ACC112 (cell line): ENCODE measurements around the gene DLX1.
"Not testable (repeated sequence)": the region's sequence is repeated elsewhere in the genome, so short reads cannot be mapped to it uniquely, and the experiment has no call there.

Source experiments
- H2AFZ ChIP-seq: fragments of 200-600 bp; sonication (generic); one replicate; pipeline ENCODE4 v1.6.0; 2017; ENCODE audit warnings: antibody characterized with exemption, low read length; ENCODE audit not compliant: unreplicated experiment
- H3K27ac ChIP-seq: fragments of 200-600 bp; sonication (generic); 2 replicates; pipeline ENCODE4 v1.5.1; 2014; ENCODE audit warnings: low read depth, mild to moderate bottlenecking, antibody characterized with exemption, low read length, moderate library complexity
- H3K27me3 ChIP-seq: fragments of 200-600 bp; sonication (generic); 2 replicates; pipeline ENCODE4 v1.6.1; 2014; ENCODE audit warnings: mild to moderate bottlenecking, antibody characterized with exemption, low read length, moderate library complexity, mixed read lengths; ENCODE audit not compliant: insufficient read depth
- H3K36me3 ChIP-seq: fragments of 200-600 bp; sonication (generic); 2 replicates; pipeline ENCODE4 v1.6.1; 2016; ENCODE audit warnings: mild to moderate bottlenecking, antibody characterized with exemption, low read length, moderate library complexity, mixed read lengths; ENCODE audit not compliant: insufficient read depth
- H3K4me1 ChIP-seq: fragments of 200-600 bp; sonication (generic); one replicate; pipeline ENCODE4 v1.6.1; 2016; ENCODE audit warnings: low read length, mixed read lengths; ENCODE audit not compliant: insufficient read depth, unreplicated experiment, control insufficient read depth
- H3K4me3 ChIP-seq: fragments of 200-600 bp; sonication (generic); 2 replicates; pipeline ENCODE4 v1.5.1; 2014; ENCODE audit warnings: mild to moderate bottlenecking, low read depth, low read length
- H3K79me2 ChIP-seq: fragments of 200-600 bp; sonication (generic); one replicate; pipeline ENCODE4 v1.6.0; 2016; ENCODE audit warnings: low read length; ENCODE audit not compliant: control insufficient read depth, unreplicated experiment, insufficient read depth

Gene DLX1

DNA sequence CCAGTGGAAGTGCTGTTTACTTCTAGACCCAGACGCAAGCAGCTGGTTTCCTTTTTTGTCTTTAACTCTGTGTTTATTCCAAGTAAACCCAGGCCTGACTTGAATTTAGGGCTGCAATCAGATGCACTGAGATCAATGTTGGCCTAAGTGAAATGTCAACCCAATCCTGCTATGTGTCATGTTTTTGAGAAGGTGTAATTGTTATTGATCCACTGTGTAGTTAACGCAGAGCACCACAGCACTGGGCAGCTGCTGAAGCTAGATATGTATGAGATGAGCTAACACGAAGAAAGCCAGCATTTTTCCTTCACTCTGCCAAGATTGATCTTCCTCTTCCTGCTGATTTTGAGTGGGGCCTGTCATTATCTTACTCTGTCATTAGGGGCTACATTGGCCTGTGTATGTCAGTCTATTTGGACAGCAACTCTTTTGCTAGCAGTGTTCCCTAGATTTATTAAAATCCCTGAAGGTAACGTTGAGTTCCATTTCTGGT lies 18.9 kb upstream of the DLX1 start:
- H3K27ac ChIP-seq, result no peak overlapping the region

DNA sequence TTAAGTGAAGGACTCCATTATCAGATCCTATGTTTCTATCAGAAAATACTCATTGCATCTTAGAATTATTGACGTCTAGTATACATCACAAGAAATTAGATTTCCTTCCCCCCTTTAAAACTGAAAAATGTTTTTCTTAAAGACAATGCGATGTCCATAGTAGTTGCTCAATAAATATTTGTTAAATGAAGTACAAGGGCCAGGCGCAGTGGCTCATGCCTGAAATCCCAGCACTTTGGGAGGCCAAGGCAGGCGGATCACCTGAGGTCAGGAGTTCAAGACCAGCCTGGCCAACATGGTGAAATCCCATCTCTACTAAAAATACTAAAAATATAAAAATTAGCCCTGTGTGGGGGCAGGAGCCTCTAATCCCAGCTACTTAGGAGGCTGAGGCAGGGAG lies 17.4 kb upstream of the DLX1 start:
- H3K79me2 ChIP-seq, H3K27ac ChIP-seq, H3K27me3 ChIP-seq, H3K36me3 ChIP-seq, H3K4me1 ChIP-seq, H3K4me3 ChIP-seq, H2AFZ ChIP-seq: not testable (repeated sequence)

More for the DNA sequence above, 18.9 kb upstream of the DLX1 start:
- Histone ChIP-seq H2AFZ (no peak overlapping the region), H3K36me3 (no peaks in the 10 kb centered on the region), H3K27me3 (no peaks in the 10 kb centered on the region), H3K4me3 (no peak overlapping the region), H3K4me1 (peaks cover 5% of the 10 kb centered on the region), H3K79me2 (no peaks in the 10 kb centered on the region)

DNA sequence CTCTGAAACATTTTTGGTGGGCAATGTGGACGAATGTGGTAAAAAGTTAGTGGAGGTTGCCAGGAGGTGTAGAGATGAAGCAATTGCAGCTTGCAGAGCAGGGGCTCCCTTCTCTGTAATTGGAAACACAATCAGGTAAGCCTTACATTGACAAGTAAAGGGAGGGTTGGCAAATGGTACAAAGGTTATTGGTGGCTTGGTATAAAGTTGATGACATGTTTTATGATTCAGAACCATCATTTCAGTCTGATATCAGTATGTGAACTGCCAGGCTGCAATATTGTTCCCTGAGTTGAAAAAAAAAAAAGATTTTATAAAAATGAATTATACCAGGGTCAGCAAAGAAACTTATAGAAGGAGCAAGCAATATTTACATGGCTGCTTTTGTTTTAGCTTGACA lies 14.4 kb upstream of the DLX1 start:
- no peak overlapping the region for H3K27ac ChIP-seq
- no peaks in the 10 kb centered on the region for H3K79me2 ChIP-seq
- no peaks in the 10 kb centered on the region for H3K4me1 ChIP-seq
- H3K36me3 ChIP-seq, result no peaks in the 10 kb centered on the region
- no peak overlapping the region for H2AFZ ChIP-seq
- H3K27me3 ChIP-seq, result no peaks in the 10 kb centered on the region
- no peak overlapping the region for H3K4me3 ChIP-seq

DNA sequence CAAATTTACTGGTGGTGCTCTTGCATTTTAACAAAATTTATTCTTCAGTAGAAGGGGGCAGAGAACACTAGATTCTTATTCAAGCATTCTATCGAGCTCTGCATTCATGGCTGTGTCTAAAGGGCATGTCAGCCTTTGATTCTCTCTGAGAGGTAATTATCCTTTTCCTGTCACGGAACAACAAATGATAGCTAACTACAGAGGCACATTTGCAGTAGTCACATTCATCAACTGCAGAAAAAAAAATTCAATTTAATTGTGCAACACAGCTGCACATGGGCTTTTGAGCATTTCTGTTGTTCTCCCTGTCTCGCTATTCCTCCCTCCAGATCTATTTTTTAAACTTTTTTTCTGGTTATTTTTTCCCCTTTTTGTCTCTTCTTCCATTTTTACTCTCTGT lies 13.0 kb upstream of the DLX1 start:
- no peak overlapping the region for H3K4me3 ChIP-seq
- no peaks in the 10 kb centered on the region for H3K27me3 ChIP-seq
- H2AFZ ChIP-seq, result no peak overlapping the region
- H3K4me1 ChIP-seq, result no peaks in the 10 kb centered on the region
- no peak overlapping the region for H3K27ac ChIP-seq
- H3K79me2 ChIP-seq, result no peaks in the 10 kb centered on the region
- no peaks in the 10 kb centered on the region for H3K36me3 ChIP-seq

DNA sequence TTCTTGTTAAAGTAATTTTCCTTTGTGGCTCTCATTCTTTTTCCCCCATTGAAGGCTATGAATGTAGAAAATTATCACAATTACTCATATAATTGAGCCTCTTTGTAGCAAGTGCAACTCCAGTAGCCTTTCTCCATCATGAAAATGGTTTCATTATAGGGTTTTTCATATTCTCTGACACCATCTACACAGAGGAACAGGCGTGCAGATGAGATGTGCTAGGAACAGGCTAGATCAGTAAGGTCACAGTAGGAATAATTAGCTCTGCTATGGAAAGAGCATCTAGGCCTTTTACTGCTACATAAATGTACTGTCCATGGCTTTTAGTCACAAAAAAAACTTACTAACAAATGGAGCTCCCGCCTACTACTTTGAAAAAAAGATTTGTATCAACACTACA lies 12.6 kb upstream of the DLX1 start:
- Histone ChIP-seq H2AFZ (no peak overlapping the region), H3K79me2 (no peaks in the 10 kb centered on the region), H3K27me3 (no peaks in the 10 kb centered on the region), H3K4me1 (no peaks in the 10 kb centered on the region), H3K4me3 (no peak overlapping the region), H3K27ac (no peak overlapping the region), H3K36me3 (no peaks in the 10 kb centered on the region)

DNA sequence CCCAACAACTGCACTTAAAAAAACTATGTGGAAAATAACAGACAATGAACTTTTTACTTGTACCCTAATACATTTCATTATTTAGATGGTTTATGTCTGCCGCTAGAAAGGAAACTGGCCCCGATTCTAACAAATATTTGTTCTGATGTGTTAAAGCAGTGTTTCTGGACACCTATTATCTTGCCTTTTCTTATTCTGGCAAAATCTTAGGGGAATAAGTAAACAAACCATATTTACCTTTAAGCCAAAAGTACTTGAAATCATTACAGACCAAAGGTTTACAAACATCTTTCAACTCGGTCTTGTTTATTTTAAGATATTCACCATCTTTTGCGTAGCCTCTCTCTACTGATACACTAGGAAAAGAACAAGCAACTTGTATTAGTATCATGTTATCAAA lies 11.8 kb upstream of the DLX1 start:
- Histone ChIP-seq H3K27me3 (no peaks in the 10 kb centered on the region), H3K36me3 (no peaks in the 10 kb centered on the region), H3K4me3 (no peak overlapping the region), H2AFZ (no peak overlapping the region), H3K27ac (no peak overlapping the region), H3K79me2 (no peaks in the 10 kb centered on the region), H3K4me1 (no peaks in the 10 kb centered on the region)

DNA sequence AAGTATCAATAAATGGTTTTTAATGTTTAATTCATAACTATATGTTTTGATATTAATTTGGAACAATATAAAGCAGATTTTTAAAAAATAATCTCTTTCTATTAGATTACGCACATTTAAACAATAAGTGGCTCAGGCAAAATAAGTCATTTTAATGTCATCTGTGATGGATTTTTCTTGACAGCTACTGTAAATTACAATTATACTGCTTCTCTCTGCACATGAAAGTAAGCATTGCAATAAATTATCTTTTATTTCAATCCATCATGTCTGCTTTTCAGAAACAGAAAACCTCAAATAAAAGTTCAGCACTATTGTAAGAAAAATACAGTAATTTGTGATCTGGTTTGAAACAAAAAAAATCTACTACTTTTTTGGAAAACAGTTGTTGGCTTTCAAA lies 11.1 kb upstream of the DLX1 start:
- no peaks in the 10 kb centered on the region for H3K36me3 ChIP-seq
- no peak overlapping the region for H3K4me3 ChIP-seq
- H3K27me3 ChIP-seq, result no peaks in the 10 kb centered on the region
- H3K27ac ChIP-seq, result no peak overlapping the region
- H3K4me1 ChIP-seq, result no peaks in the 10 kb centered on the region
- no peak overlapping the region for H2AFZ ChIP-seq
- H3K79me2 ChIP-seq, result no peaks in the 10 kb centered on the region

DNA sequence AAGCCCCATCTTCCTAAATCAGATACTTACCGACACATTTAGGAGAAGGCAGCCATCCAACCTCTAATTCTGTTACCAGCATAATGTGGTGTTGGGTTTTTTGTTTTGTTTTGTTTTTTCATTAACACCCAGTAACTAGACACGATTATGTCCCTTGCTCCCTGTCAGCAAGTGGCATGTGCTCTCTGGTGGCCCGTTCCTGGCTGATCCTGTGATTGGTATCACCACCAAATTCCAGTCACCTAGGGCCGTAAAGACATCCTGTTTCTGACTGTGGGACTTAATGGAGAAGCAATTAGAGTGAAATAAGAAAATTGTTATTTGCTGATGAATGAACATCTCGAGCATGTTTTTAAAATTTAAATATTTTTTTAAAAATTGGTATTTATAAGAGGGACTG lies 5.9 kb upstream of the DLX1 start:
- H3K79me2 ChIP-seq, result no peaks in the 10 kb centered on the region
- 0 out of 2 replicates have a peak, but pooled peaks cover 7% of the 10 kb centered on the region for H3K27me3 ChIP-seq
- H3K4me1 ChIP-seq, result peaks cover 9% of the 10 kb centered on the region
- no peaks in the 10 kb centered on the region for H3K36me3 ChIP-seq
- no peak overlapping the region for H3K4me3 ChIP-seq
- H3K27ac ChIP-seq, result no peak overlapping the region
- H2AFZ ChIP-seq, result no peak overlapping the region

DNA sequence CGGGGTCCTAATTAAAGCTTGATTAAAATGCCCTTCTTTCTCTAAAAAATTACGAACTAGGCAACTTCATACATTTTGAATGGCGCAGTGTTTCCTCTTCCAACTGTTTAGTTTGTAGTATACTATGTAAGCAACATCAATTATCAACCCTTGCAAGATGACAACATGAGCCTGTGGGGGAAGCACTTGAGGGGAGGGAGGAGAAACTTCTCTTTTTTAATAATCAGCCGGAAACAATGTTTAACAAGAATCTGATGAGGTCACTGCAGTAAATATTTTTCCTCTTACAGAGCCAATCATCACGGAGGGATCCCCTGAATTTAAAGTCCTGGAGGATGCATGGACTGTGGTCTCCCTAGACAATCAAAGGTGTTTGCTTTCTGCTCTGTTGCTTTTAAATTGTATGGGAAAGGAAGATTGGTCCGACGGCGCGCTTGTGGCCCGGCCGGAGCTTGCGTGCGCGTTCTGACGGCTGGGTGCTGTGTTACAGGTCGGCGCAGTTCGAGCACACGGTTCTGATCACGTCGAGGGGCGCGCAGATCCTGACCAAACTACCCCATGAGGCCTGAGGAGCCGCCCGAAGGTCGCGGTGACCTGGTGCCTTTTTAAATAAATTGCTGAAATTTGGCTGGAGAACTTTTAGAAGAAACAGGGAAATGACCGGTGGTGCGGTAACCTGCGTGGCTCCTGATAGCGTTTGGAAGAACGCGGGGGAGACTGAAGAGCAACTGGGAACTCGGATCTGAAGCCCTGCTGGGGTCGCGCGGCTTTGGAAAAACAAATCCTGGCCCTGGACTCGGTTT lies 5.3 kb upstream of the DLX1 start:
- Histone ChIP-seq H3K4me3 (no peak overlapping the region), H3K27me3 (0 out of 2 replicates have a peak, but pooled peaks cover 7% of the 10 kb centered on the region), H3K79me2 (no peaks in the 10 kb centered on the region), H3K27ac (no peak overlapping the region), H3K36me3 (no peaks in the 10 kb centered on the region), H3K4me1 (peaks cover 9% of the 10 kb centered on the region), H2AFZ (no peak overlapping the region)

DNA sequence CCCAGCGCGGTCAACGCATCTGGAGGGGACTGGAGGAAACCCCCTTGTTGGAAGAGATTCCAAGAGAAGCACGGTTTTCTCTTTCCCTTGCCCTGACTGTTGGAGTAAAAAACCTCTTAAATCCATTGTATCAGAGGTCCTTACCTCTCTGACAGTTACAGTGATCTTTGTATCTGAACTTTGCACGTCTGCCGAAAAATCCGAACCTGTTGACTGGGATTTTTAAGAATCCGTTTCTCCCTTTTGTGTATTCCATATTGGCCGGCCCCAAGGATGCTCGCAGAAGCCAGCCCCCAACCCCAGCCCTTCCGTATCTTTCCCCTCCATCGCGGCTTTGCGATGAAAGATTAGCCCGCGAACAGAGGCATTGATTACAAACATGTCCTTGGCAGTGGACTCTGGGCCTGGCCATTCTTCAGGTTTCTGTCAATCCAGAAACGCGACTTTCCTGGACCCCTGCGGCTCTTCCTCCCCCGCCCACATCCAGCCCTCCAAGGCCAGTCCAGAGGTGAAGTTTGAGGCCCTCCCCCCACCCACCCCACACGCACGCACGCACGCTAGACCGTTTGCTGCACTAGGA lies 4.6 kb upstream of the DLX1 start:
- no peaks in the 10 kb centered on the region for H3K36me3 ChIP-seq
- H2AFZ ChIP-seq, result no peak overlapping the region
- H3K4me1 ChIP-seq, result peaks cover 9% of the 10 kb centered on the region
- no peaks in the 10 kb centered on the region for H3K79me2 ChIP-seq
- 0 out of 2 replicates have a peak, but pooled peaks cover 7% of the 10 kb centered on the region for H3K27me3 ChIP-seq
- no peak overlapping the region for H3K27ac ChIP-seq
- no peak overlapping the region for H3K4me3 ChIP-seq
